Stimulated activated CD4-positive, alpha-beta T cell treated with anti-CD3 and anti-CD28 coated beads, Interleukin-4, amount 100 ng/mL, for 24 hours (primary cell): Measurements from ENCODE around the gene ERP29.

Experiments used
- DNase-seq: peaks from one replicate; pipeline ENCODE4 v3.0.0-alpha.2; 2020

Gene ERP29

DNA sequence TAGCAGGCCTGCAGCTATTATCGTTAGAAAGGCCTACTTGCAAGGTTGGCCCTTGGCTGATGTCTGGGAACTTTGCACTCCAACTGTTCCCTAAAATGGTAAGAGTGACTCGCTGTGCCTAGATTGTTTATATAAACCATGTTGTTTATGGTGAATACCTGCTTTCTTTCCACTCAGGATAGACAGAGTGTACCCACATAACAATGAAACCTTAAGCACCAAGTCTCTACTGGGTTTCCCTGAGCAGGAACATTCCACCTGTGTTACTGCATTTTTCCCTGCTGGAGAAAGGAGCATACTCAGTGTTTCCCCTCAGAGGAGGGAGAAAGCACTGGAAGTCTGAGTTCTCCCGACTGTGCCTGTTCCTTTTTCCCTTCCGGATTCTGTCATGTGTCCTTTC lies 32.8 kb downstream of the ERP29 start:
- DNase-seq = no peak

DNA sequence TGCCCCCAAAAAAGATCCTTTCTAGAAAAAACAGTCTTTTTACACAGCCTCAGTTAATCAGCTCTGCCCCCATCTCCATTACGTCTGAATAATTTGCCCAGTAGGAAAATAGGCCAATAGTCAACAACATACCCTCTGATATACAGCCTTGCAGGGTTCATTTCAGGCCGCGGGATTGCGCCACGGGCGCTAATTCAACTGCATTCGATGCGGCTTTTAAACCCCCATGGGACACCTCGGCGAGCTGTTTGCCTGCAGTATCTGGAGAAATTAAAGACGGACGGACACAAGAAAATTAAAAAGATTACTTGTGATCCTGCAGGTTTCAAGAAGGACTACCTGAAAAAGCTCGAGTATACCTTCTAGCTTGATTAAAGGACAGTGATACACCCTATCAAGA lies 36.1 kb downstream of the ERP29 start:
- DNase-seq = no peak

DNA sequence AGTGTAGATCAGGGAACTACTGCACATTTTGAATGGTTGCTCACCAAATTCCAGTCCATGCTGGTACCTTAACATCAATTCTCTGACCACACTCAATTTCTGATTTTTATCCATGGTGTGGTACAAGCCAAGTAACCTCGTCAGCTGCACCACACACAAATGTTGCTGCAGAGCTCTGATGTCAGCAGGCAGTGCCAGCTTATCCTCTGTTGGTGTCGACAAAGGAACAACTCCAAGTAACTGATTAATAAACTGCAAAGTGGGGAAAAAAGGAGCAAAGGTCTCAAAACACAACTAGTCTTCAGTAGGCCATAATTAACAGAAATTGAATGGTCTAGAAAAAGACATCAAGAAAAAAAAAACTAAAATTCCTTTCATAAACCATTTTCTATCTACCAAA lies 47.9 kb downstream of the ERP29 start:
- no peak for DNase-seq

GRCh38 chr12:112063273-112063672 lies 50.0 kb downstream of the ERP29 start:
- DNase-seq = no peak

DNA sequence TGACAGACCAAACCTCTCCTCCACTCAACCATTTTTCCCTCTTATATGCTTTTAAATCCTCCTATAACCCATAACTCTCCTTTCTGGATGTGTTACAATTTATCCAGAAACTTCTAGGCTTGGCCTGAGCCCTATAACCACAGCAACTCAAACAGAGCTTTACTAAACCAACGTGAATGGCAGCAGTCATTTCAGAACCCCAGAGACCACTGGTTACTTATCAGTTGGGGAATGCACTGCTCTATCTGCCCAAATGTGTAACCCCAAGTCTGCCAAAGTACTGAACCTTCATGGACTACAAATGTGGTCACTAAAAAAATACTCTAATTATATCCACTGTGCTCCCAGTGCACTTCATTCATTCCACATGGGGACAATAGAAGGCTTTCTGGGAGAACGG lies 53.3 kb downstream of the ERP29 start:
- DNase-seq = no peak
